ENCODE results near the gene BPIFA3.

BPIFA3 gene

DNA sequence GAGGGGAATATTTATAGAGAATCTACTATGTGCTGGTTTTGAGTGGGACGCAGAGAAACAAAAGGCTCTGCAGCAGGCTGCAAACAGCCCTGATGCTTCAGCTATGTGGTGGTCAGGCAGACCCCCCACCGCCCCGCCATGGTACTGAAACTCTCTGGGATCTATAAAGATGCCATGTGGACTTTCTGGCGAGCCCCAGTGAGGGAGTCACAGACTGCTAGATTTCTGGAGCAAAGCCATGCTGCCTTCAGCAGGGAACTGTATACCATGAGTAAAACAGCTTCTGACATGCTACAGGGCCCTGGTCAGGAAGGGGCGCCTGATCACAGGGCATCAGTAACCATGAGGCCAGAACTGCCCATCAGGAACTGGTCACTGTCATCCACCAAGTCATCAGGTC is 46.6 kb downstream of the BPIFA3 start:
- DNase-seq, result no peak

DNA sequence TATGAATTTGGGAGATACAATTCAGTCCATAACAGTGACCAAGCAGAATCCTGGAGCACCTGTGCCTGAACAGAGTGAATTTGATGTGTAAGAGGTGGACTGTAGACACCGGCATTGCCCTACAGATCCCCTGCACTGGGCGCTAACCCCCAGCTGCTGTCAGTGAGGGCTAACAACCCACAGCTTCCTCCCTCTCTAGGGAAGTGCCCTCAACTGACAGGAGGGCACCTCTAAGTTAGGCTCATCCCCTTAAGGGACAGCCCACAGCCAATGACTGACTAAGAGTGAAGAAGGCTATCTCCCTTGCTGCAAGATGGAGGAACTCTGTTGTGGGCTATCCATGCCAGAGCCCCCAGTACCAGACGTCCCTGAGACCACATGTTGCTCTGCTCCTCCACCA is 50.5 kb downstream of the BPIFA3 start:
- no peak for DNase-seq

DNA sequence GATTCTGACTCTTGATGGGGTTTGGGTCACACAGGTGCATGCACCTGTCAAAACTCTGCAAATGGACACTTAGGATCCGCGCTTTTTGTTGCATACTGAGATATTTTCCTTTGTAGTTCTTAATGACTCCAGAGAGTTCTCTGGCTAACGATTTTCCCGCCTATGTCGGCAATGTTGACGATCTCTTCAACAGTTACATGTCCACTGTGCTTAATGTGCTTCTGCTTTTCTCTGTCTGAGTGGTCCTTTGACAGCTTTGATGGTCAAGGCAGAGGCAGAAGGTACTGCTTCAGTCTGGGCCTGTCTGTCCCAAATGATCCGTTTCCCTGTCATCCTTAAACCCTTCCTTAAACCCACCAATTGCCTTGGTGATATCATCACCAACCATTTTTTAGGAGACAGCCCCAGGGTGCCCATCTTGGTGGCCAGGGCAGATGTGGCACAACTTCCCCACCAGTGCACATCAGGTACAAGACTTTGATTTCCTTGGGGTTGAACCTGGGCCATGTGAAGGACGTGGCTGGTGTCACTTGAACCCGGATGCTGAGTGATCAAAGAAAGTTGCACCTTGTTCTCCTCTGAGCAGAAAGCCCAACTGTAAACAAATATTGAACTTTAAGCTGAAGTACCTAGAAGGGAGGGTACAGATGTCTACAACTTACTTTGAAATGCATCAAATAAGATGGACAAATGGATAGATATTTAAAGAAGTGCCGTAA is 55.2 kb downstream of the BPIFA3 start:
- no peak for DNase-seq

DNA sequence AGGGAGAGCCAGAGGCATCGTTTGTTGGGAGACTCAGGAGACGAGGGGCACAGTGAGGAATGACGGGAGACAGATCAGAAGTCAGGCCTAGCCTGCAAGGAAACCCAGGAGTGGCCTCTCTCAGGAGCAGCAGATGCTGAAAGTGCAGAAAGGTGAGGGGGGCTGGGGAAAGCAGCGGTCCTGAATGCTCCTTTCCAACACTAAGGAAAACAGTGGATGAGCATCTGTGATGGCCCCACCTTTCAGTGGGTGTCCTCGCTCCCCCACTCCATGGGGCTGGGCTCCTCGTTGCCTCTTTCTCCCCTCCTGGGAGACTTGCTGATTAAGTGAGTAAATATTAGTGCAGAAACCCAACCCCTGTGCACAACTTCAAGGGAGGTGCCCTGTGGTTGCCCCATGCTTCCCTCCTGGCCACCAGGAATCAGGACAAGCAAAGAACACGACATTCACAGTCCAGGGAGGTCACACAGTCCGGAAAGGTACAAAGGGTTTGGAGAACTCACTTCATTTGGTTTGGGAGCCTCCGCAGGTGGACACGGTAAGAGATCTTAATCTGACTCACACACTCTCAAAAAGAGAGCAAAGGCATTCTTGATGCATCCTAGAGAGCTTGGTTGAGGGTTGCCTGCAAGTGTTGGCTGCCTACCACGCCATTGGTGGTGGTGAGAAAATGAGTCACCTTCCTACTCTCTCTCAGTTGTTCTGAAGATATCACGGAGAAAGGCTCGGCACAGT is 56.1 kb downstream of the BPIFA3 start:
- no peak for DNase-seq

DNA sequence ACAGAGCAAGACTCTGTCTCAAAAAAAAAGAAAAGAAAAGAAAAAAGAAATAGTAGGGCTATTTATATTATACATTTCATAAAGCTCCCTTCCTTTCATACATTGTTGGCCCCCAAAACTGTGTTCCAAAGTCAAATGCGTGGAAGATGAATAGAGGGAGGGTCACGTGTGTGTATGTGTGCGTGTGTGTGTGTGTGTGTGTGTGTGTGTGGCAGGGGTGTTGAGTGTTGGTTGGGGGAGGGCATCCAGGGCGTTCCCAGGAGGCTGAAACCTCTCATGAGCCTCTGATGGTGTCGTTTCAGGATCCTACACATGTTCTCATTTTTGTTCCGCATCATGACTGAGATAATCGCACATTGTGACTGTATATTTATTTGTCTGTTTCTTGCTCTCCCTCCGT is 58.1 kb downstream of the BPIFA3 start:
- no peak for DNase-seq

DNA sequence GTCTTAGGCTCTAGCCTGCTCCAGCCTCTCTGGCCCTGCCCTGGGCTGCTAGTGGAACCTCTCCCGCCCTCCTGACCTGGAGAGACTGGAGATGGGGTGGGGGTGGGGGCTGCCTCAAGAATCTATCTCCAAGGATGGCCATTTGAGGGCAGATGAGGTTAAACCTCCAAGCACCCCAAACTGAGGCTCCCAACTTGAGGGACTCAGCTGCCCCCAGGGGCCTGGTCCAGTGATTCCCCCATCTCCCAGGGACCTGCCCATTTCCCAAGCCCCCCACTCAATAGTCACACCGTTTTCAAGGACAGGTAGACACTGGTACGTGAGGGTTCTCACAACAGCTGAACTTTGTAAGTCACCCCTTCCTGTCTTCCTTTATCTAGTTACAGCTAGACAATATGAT is 58.7 kb downstream of the BPIFA3 start:
- no peak for DNase-seq

DNA sequence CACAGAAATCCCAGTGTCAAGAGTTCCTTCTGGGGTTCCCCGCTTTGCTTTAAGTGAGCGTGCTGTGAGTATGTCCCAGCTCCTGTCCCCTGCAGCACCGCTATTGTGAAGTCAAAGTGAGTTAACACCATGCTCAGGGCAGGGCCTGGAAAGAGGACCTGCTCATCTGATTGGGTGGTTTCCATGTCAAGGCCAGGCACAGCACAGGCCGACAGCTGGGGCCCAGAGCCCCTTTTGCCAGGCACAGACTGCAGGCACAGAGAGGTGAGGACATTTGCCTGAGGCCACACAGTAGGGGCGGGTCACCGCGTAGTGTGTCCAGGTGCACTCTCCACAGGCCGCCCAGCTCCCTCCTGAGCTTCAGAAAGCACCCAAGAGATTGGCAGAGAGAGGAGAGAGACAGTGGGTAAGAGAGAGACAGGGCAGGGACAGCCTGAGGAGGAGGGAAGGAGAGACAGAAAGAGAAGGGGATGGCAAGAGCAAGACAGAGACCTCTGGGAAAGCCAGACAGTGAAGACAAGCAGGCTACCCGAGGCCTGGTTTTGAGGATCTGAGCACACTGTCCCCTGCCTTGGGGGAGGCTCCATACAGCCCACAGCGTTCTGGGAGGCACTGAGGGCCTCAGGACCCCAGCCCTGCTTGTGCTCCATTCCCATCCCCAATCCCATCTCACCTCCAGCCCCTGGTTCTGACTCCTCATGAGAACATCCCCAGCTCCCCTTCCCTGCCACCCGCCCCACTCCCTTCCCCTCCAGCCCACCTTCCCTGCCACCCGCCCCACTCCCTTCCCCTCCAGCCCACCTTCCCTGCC is 59.4 kb downstream of the BPIFA3 start:
- no peak for DNase-seq

All from fibroblast of skin of abdomen (primary cell).